GM23248 (cell line): ENCODE data around the gene ZSCAN10.

Experiments used
- EZH2 ChIP-seq: fragments of 200-600 bp; sonication (generic); IDR thresholded peaks from 2 replicates; pipeline ENCODE4 v1.6.1; 2018; ENCODE audit warnings: antibody characterized with exemption, mild to moderate bottlenecking; ENCODE audit not compliant: insufficient read depth, poor library complexity, severe bottlenecking
- EZH2phosphoT487 ChIP-seq: fragments of 200-600 bp; sonication (generic); IDR thresholded peaks from 2 replicates; pipeline ENCODE4 v1.6.1; 2018; ENCODE audit warnings: antibody characterized with exemption, moderate library complexity, mild to moderate bottlenecking, low read depth; ENCODE audit not compliant: insufficient read depth

DNA sequence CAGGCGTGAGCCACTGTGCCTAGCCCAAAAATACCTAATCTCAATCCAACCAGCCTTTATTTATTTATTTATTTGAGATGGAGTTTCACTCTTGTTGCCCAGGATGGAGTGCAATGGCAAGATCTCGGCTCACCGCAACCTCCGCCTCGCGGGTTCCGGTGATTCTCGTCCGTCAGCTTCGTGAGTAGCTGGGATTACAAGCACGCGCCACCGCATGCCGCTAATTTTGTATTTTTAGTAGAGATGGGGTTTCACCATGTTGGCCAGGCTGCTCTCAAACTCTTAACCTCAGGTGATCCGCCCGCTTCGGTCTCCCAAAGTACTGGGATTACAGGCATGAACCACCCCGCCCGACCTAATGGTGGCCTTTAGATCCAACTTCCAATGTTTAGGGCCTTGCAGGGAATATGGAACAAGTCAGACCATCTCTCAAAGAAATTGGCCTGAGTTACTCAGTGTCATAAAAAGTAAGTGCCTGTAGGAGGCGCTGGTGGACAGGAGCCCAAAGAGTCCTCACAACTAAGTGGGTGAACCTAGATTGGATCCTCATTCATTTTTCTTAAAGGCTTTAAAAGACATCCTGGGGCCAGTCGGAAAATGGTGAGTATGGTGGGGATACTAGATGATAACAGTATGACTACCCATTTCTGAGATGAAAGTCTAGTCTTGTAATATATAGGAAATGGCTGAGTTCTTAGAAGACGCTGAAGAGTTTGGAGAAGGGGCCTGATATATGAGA, 4.6 kb downstream of the ZSCAN10 start:
- TF ChIP-seq EZH2phosphoT487: no peak
- no peak for TF ChIP-seq EZH2
